GM15510 (cell line): Measurements from ENCODE around the gene CCL8.

Experiments used
- POLR2A ChIP-seq: IDR thresholded peaks from 3 replicates; pipeline ENCODE4 v1.6.1; 2011; ENCODE audit warnings: borderline replicate concordance; ENCODE audit not compliant: insufficient read length; ENCODE audit errors: extremely low read depth

The CCL8 gene

DNA sequence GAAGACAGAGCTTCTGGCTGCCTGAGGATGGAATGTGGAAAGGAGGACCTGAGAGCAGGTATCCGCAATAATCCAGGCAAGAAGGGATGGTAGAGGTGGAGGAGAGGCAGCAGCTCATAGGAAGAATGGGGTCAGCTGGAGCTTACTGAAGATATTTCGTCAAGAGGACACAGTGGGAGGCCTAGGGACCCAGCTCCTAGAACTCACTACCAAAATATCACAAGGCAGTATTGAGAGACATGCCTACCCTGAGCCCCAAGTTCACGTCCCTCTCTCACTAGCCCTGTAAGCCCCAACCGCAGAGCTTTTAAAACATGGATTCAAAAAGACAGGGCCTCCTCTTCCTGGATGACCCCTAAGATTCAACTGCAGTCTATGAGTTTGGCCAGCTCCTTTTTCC lies 14.2 kb upstream of the CCL8 start:
- no peak for TF ChIP-seq POLR2A

GRCh38 chr17:34305606-34306005 lies 13.6 kb upstream of the CCL8 start:
- TF ChIP-seq POLR2A: no peak

DNA sequence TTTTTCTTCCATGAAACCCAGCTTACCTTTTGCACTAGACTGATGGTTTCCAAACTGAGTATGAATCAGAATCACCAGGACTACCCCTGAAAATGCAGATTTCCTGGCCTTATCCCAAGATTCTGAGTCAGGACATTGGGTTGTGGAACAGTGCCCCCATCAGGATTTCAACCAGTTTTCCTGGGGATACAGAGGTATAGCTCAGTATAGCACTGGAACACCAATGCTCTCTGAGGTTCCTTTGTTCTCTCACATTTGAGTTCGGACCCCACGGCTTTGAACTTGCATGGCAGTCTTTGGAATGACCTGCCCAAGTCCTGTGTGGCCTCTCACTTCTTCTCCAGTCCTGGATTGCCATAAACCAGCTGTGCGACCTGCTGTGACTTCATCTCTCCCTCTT lies 12.8 kb upstream of the CCL8 start:
- no peak for TF ChIP-seq POLR2A

DNA sequence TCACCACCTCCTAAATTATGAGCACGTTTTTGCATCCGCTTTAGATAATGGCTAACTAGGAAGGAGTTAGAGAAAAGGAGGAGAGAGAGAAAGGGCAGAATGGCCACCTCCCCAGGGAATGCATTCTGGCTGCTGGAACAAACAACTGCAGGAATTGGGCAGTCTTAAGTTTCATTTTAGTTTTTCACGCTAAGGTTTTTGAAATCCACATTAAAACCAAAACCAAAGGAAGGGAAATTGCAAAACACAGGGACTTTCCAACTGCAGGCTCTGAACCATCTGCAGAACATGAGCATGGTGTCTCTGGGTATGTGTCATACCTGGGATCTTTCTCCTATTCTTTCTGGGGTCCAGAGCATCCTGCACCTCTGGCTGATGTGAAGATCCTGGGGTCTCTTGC lies 12.1 kb upstream of the CCL8 start:
- no peak for TF ChIP-seq POLR2A

GRCh38 chr17:34308371-34308770 lies 10.9 kb upstream of the CCL8 start:
- TF ChIP-seq POLR2A: no peak

DNA sequence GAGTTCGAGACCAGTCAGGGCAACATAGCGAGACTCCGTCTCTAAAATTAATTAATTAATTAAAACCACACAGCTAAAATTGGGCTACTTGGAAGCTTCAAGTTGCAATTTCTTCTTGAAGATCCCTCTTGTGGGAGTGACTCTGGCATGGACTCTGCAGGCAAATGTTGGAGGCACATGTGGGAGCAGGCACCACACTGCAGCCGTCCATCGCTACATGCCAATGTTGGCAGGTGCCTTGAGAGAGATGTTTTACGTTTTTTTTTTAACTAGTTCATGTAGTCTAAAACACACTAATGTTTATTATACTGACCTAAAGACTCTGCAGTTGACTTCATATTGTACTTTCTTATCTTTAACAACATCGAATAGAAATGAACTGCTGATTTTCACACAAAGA lies 7.9 kb upstream of the CCL8 start:
- TF ChIP-seq POLR2A: no peak

- no peak for TF ChIP-seq POLR2A
These were observed 7.2 kb upstream of the CCL8 start for GRCh38 chr17:34312080-34312479.

DNA sequence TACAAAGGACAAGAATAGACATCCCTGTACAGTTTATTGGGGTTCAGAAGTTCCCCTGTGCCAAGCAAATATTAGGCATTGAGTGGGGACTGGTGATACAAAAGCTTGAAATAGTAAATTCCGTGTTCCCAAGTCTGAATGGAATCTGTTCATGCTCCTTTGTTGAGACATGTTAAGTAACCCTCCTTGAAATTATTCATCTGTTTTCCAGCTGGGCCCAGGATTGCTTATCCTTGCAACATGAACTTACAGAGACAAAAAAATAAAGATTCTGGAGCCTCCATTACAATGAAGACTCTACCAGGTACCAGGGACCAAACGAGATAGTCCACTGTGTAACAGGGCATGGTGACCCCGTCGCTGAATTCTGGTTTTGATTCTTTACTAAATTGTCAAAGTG lies 6.1 kb upstream of the CCL8 start:
- no peak for TF ChIP-seq POLR2A

GRCh38 chr17:34314279-34314678 lies 5.0 kb upstream of the CCL8 start:
- no peak for TF ChIP-seq POLR2A

DNA sequence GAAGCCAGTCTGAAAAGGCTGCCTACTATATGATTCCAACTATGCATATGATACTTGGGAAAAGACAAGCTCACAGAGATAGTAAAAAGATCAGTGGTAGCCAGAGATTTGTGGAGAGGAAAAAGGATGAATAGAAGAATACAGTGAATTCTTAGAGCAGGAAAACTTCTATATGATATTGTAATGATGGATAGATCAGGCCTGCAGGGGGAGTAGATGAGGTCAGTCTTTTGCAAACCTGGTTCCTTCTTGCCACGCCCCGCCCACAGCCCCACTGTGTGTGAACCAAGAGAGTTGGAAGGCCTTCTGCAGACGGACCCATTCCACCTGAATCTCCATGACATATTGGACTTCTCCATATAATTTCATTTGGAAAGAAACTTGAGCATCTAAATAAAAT lies 761 bp upstream of the CCL8 start:
- TF ChIP-seq POLR2A: no peak

DNA sequence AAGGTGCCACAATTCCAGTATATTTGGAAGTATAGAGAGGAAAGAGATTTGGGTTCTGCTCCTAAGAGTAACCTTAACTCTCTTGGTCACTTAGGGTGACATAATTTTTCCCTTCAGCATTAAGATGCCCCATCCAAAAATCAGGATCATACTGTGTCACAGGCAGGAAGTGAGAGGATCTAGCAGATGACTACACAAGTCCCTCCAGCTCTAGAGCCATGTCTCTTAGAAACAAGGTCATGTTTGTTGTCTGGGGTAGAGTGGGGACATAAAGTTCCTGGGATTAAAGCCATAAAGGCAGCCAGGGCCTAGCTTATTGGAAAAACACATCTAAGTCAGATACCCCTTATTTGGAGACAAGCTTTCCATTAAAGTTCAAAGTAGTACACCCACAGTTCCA lies 2.7 kb downstream of the CCL8 start:
- no peak for TF ChIP-seq POLR2A

- TF ChIP-seq POLR2A: no peak
These were observed 18.5 kb downstream of the CCL8 start for GRCh38 chr17:34337701-34338100.

DNA sequence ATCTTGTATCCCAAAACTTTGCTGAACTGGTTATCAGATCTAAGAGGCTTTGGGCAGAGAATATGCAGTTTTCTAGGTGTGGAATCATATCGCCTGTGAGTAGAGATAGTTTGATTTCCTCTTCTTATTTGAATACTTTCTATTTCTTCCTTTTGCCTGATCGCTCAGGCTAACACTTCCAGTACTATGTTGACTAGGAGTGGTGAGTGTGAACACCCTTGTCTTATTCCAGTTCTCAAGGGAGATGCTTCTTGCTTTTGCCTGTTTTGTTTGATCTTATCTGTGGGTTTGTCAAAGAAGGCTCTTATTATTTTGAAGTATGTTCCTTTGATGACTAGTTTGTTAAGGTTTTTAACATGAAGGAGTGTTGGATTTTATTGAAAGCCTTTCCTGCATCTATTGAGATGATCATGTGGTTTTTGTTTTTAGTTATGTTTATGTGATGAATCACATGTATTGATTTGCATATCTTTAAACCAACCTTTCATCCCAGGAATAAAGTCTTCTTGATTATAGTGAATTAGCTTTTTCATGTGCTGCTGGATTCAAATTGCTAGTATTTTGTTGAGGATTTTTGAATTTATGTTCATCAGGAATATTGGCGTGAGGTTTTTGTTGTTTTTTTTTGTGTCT lies 20.0 kb downstream of the CCL8 start:
- TF ChIP-seq POLR2A: no peak

DNA sequence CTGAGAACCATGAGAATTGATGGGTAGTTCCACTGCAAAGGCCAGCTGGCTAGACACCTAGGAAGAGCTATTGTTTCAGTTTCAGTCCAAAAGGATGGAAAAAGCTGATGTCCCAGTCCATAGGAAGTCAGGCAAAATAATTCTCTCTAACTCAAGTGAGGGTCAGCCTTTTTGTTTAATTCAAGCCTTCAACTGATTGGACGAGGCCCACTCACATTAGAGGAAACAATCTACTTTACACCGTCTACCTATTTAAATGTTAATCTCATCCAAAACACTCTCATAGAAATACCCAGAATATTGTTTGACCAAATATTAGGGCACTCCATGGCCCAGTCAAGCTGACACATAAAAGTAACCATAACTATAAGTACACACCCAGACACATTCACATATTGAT lies 22.7 kb downstream of the CCL8 start:
- TF ChIP-seq POLR2A: no peak

DNA sequence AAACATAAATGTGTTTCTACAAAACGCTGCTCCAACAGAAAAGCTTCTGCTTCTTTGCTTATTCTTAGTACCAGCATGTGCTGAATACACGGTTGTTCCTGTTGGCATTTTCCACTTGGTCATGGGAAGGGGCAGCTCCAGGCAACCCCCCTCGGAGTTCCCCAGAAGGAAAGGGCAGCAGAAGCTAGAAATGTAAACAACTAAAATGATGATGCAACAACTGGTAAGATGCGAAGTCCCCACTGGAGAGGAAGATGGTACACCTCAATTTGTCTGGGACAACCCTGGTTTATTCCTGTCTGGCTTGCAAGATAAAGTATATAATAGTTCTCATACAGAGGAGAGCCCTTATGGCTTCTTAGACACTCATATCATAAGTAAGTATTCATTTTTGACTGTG lies 27.8 kb downstream of the CCL8 start:
- TF ChIP-seq POLR2A: no peak

- TF ChIP-seq POLR2A: no peak
These were observed 30.5 kb downstream of the CCL8 start for GRCh38 chr17:34349751-34350150.

GRCh38 chr17:34351096-34351495 lies 31.9 kb downstream of the CCL8 start:
- TF ChIP-seq POLR2A: no peak
